GM21390 (cell line): ENCODE results near the gene ATAD3C.
"Not testable (repeated sequence)": the region's sequence is repeated elsewhere in the genome, so short reads cannot be mapped to it uniquely, and the experiment has no call there.

Experiments used
- ATAC-seq: cut with Tn5 transposase; IDR thresholded peaks from one replicate; pipeline ENCODE4 v1.9.1; 2021; ENCODE audit not compliant: unreplicated experiment

The ATAD3C gene

DNA sequence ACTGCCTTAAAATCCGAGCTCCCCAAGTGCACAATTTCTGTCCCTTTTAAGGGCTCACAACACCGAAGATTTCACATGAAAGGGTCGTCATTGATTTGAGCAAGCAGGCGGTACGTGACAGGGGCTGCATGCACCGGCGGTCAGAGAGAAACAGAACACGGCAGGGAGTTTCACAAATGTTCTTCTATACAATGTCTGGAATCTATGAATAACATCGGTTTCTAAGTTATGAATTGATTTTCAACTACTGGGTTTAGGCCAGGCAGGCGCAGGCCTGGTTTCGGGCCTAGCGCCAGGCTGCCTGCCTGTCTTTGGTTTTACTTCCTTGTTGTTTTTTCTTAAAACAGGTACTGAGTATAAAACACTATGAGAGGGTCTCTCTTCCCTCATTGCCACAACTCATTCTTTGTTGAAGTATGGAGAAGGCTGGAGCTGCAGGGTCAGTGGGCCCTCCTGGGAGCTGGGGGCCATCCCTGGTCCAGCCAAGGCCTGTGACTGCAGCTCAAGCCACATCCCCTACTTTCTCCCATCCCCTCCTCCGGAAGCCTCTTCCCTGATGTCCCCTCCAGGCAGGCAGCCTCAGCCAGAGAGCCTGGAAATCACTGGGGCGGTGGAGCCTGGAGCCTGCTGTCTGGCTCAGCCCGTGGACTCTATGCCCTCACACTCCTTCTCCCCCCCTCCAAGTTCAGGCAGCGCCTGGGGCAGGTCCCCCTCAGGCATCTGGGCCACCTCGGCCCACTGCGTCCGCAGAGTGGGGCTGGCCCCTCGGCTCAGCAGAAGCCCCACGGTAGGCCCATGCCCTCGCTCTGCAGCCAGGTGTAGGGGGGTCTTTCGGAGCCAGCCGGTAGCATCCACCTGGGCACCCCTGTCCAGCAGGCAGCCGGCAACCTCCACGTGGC, 30.8 kb upstream of the ATAD3C start:
- ATAC-seq: no peak

DNA sequence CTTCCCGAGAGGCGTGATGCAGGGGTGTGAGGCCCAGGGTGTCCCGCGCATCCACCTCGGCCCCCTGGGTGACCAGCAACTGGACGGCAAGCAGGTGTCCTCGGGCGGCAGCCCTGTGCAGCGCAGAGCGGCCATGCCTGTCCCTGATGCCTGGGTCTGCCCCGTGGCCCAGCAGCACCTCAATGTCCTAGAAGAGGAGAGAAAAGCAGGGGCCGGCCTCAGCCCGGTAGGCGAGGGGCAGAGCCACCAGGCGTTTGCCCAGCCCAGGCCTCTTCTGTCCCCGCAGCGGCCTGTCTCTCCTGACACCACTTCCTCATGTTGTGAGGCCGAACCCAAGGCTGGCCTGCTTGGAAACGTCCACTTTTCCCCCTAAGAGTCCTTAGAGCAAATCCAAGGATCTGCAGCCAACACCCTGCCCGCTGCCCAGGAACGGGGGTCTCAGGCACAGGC, 30.1 kb upstream of the ATAD3C start:
- ATAC-seq: no peak

DNA sequence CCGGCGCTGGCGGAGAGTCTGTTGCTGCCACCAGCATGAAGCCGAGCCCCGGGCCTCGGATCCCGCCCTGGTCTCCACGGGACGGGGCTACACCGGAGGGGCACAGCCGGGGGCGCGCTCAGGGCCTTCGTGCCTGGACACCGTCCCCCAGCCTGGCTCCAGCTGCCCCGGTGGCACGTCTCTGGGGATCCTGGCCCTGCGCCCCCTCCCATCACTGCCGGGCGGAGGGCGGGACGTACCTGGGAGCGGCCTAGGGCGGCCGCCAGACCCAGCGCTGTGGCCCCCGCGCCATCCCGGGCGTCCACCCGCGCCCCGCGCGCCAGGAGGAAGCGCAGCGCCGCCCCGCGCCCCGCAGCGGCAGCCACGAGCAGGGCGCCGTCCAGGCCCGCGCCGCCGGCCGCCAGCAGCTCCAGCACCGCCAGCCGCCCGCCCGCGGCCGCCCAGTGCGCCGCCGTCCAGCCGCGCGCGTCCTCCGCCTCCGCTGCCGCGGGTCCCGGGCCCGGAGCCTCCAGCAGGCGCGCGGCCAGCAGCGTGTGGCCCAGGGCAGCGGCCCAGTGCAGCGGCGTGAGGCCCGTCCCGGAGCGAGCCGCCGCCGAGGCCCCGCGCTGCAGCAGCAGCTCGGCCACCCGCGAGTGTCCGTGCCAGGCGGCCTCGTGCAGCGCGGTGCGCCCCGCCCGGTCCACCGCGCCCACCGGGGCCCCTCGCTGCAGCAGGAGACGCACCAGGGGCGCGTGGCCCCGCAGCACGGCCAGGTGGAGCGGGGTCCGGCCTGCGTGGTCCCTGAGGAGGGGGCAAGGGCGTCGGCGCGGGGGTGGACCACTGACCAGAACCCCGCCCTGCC, 29.5 kb upstream of the ATAD3C start:
- no peak for ATAC-seq

DNA sequence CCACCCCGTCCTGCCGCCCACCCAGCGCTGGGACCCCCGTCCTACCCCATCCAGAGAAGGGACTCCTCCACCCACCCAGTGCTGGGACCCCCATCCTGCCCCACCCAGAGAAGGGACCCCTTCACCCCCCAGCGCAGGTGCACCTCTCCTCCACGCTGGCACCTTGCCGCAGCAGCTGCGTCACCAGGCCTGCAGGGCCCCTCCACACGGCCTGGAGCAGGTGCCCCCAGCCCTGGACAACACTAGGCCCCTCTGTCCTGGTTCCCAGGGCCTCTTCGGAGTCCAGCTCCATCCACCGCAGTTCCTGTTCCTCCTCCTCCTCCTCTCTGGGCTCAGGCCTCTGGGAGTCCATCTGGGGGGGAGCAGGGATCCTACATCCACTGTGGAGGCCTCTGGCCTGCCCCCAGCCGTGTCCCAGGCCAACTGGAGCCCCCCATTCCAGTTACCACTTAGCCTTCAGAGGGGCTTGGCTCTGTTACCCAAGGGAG, 28.8 kb upstream of the ATAD3C start:
- no peak for ATAC-seq

DNA sequence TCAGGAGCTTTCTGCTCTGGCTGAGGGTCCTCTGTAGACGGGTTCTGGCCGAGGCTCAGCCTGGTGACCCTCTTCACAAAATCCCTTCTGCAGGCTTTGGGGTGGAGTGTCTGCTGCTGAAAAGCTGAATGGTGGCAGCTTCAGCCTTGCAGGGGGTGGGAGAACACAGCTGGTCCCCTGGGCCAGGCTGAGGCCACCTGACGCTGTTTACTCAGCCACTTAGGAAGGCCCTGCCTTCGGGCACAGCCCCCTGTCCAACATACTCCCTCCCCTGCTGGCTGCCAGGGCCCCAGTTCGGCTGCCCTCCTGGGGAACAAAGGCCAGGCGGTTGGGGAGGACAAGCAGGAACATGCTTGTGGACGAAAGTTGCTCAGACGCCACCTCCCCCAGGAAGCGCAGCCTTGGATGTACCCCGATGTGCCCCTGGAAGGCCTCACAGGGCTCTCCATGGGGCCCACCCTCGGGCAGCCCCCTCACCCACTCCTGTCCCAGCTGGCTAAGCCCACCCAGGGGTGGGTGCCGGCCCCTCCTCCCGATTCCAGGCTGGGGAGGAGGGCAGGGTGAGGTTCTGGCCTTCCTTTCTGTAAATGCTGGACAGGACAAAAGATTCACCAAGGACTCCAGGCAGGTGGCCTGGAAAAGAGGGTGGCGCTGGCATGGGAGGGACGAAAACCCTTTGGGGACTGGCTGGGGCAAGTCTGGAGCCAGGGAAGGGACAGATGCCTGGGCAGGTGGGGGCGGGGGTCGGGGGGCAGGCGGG, 28.2 kb upstream of the ATAD3C start, which contains the start of gene ANKRD65:
Gene ANKRD65, minus strand, starts transcription at position 130 of the 760 bp plus-strand sequence. CDS start 271 bp downstream, outside the sequence.
- ATAC-seq: no peak

DNA sequence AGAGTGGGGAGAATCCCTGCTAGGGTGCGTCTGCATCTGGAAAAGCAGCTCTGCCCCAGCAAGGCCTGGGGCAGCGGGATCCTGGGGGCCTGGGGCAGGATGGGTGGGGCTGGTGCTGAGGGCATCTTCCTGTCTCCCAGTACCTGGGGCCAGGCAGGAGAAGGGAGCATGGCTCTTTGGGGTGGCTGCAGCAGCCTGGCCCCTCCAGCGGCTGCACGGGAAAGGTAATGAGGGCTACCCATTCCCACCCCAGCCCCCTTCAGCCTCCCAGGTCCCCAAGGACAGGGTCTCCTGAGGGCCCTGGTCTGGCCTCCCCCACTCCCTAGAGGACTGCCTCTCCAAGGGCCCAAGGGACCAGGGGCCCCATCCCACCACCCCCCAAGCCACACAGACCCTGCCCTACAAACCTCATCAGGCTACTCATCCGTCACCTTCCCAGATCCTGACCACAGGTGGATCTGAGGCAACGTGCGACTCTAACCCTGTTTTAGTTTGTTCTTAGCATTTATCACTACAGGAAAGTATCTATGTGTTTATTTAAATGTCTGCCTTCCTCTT, 27.5 kb upstream of the ATAD3C start:
- ATAC-seq: no peak

DNA sequence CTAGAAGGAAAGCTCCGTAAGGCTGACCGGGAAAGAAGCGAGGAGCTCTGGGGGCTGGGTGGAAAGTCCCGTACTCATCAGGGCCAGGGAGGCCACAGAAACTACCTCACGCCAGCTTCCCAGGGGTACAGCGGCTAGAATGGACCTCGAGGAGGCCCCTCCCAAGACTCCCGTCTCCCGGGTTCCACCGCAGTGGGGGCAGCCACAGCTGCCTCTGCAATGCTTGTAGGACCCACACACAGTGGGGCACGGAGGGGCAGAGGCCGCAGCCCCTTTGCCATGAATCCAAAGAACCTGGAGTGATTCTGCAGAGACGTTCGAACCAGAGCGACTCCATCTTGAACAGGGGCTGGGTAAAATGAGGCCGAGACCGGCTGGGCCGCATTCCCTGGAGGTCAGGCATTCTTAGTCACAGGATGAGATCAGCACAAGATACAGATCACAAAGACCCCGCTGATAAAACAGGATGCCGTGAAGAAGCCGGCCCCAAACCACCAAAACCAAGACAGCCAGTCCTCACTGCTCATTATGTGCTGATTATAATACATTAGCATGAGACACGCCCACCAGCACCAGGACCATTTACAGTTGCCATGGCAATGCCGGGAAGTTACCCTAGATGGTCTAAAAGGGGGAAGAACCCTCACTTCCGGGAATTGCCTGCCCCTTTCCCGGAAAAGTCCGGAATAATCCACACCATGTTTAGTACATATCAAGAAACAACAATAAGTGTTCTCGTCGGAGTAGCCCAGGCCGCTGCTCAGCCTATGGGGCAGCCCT, 26.8 kb upstream of the ATAD3C start:
- no peak for ATAC-seq

DNA sequence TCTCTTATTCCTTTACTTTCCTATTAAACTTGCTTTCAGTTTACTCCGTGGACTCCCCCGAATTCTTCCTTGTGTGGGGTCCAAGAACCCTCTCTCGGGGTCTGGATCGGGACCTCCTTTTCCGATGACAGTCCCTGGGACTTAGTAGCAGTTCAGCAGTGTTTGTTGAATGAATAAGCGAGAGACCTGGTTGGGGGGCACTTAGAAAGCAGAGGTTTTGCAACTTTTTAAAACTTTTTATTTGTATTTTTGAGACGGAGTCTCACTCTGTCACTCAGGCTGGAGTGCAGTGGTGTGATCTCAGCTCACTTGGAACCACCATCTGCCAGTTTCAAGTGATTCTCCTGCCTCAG, 26.3 kb upstream of the ATAD3C start:
- no peak for ATAC-seq

DNA sequence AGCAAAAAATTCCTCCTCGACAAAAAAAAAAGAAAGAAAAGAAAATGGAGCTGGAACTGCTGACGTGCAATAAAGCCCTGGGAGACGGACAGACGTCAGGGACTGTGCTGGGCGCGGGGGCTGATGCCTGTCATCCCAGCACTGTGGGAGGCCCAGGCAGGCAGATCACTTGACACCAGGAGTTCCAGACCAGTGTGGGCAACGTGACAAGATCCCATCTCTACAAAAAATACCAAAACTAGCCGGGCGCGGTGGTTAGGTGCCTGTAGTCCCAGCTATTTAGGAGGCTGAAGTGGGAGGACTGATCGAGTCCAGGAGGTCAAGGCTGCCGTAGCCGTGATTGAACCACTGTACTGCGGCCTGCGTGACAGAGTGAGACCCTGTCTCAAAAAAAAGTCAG, 24.8 kb upstream of the ATAD3C start:
- ATAC-seq: no peak

DNA sequence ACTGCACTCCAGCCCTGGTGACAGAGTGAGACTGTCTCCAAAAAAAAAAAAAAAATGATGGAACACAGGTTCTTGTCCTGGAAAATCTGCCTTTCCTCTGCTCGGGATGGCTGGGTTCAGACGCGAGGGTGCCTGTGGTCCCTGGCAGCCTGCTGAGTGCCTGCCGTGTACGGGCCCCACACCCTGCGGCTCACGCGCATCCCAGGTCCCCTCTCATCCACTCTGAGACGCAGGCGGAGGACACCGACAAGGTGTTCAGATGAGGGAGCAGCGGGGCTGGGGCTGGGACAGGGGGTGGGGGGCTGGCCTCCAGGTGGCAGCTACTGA, 24.1 kb upstream of the ATAD3C start:
- no peak for ATAC-seq

DNA sequence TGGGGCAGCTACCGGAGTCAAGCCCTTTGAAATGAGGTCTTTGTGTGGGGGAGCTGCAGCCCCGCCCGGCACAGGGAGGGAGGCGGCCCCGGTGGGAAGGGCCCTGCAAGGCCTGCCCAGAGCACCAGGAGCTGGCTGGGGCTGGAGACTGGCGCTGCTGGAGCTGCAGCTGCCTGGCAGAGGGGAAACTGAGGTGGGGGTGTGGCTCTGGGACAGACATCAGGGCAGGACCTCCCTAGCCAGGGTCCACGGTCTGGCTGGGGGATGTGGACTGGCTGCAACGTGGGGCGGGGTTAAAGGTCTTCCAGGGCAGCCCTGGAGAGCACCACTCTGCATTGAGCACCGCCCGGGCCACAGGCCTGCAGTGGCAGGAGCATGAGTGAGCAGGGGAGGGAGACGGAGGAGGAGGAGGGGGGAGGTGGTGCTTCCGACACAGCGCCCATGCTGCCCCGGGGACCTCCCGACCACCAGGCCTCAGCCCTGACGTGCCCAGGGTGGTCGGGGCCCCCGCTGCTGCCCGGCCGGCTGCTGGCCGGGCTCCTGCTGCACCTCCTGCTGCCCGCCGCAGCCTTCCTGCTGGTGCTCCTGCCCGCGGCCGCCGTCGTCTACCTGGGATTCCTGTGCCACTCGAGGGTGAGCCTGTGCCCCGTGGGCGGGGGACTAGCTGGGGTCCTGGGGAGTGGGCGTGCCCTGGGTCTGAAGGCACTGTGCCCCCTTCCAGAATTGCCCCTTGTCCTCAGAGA, 23.6 kb upstream of the ATAD3C start:
- ATAC-seq: no peak

DNA sequence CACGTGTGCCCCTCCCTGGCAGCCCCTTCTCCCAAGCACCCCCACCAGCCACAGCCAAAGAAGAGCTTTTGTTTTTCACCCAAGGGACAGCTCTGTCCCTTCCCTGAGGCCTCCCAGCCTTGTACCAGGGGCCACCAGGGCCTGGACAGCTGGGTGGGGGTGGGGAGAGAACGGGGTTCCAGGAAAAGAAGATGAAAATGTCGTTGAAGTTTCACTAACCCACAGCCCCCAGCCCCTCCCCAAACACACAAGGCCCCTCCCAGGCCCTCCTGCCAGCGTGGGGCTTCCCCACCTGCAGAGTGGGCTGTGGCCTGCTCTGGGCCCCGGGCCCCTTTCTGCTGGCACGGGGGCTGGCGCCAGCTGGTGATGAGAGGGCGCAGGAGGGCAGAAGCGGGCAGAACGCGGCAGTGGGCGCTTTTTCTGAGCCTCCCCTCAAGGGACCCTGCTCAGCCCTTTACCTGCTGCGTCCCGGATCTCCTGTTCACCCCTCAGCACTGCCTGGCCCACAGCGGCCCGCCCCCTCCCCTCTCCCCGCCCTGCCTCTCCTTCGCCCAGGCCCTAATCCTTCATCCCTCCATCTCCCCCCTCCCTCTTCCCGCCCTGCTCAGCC, 22.9 kb upstream of the ATAD3C start:
- ATAC-seq: no peak

DNA sequence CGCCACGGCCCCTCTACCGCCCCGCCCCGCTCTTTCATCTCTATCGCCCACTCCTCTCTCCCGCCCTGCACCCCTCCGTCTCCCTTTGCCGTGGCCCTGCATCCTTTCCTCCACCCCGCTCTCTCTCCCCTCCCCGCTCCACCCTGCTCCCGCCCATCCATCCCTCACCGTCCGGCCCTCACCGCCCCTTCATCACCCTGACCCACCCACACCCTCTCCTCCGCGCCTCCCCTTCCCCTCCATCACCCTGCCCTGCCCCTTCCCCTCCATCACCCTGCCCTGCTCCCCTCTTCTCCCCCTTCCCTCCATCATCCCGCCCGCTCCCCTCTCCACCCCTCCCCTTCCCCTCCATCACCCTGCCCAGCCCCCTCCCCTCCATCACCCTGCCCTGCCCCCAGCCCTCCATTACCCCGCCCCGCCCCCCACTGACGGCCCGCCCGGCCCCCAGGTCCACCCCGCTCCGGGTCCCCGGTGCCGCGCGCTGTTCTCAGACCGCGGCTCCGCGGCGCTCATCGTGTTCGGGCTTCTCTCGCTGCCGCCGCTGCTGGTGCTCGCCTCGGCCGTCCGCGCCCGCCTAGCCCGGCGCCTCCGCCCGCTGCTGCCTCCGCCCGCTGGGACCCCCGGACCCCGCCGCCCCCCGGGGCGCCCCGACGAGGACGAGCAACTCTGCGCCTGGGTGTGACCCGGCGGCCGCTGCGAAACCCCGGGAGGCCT, 22.2 kb upstream of the ATAD3C start:
- ATAC-seq: no peak

DNA sequence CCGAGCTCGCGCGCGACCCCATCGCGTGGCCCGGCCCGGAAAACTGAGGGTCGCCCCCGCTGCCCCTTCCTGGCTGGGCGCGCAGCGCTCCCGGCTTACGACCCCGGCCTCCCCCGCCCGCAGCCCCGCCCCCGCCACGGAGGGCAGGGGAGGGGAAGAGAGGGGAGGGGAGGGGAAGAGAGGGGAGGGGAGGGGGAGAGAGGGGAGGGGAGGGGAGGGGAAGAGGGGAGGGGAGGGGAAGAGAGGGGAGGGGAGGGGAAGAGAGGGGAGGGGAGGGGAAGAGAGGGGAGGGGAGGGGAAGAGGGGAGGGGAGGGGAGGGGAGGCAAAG, 21.7 kb upstream of the ATAD3C start:
- no peak for ATAC-seq

DNA sequence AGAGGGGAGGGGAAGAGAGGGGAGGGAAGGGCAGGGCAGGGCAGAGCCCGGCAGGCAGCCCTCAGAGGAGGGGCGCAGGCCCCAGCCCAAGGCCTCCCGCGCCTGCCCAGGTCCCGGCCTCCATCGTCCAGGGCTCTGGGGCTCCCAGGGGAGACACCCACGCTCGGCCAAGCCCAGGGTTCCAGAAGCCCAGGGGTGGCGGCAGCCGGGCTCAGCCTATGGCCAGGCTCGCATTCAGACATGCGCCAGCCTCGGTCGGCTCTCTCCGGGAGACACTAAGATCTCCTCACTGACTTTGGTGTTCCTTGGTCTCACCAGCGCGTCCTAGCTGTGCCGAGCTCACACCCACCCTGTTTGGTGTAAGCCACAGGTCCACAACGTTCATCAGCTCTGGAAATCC, 21.3 kb upstream of the ATAD3C start:
- no peak for ATAC-seq

DNA sequence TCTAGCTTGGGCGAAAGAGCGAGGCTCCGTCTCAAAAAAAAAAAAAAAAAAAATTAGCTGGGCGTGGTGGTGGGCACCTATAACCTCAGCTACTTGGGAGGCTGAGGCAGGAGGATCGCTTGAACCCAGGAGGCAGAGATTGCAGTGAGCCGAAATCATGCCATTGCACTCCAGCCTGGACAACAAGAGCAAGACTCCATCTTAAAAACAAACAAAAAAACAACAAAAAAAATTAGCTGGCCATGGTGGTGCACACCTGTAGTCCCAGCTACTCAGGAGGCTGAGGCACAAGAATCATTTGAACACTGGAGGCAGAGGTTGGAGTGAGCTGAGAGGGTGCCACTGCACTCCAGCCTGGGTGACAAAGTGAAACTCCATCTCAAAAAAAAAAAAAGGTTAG, 20.5 kb upstream of the ATAD3C start:
- not testable (repeated sequence) for ATAC-seq

DNA sequence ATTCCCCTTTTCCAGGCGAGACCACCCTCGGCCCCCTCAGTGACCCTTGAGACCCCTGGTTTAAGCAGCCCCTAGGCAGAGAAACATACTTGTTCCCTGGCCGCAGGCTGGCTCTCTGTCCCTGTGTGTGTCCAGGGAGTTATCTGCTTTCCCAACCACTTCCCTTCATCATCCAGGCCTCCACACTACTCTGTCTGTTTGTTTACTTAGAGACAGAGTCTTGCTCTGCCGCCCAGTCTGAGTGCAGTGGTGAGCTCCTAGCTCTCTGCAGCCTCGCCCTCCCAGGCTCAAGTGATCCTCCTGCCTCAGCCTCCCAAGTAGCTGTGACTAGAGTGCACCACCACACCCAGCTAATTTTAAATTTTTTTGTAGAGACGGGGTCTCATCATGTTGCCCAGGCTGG, 19.8 kb upstream of the ATAD3C start:
- ATAC-seq: no peak

DNA sequence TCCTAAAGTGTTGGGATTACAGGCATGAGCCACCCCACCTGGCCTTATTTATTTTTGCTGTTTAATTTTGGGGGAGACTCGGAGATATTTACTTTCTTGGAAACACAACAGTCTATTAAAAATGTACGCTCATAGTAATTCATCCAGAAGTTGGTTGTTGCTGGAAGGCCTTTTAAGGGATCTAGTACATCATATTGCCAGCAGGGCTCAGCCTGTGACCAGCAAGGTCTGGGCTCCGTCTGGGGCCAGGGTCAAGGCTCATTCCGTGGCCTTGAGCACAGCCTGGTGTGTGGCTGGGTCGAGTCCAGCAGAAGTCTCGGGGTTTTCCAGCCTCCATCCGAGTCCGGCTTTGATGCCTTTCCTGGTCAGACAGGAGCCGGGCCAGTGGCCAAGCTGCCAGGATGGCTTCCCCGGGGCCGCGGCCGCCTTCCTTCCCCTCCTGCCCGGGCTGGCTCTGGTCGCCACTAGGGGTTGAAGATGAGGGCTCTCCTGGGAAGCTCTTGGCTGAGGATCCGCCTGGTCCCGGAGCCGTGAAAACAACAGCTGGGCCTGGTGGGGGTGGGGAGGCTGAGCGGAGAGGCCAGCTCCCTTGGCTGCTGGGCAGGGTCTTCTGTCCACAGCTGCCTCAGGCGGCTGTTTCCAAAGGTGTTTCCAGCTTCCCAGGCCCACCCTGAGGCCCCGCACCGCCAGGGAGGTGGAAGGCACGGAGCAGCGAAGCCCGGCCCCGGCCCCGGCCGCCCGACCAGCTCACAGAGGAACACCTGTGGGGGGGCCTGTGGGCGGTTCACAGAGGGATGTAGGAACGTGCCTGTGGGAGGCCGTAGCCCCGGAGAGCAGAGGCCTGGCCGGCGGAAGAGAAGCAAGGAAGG, 19.1 kb upstream of the ATAD3C start:
- no peak for ATAC-seq
